Upper lobe of left lung (tissue), 6 donors: ENCODE data around the gene RPS24. TPM values are rescaled to one million over a fixed set of nuclear protein-coding genes. Genes with fewer than 3 reads are reported as not detected.

Source experiments
- ATAC-seq, 2 donors: fragments of 200-7000 bp; cut with Tn5 transposase; one replicate each; pipeline ENCODE4 v1.9.1; 2022; ENCODE audit warnings: mild to moderate bottlenecking in 2 of 2, moderate library complexity in 2 of 2; ENCODE audit not compliant: low FRiP score in 2 of 2
- DNase-seq, 2 donors: peaks; one replicate each; pipeline ENCODE4 v3.0.0-alpha.2; 2019 to 2020
- H3K27ac ChIP-seq, 4 donors: fragments of 200-600 bp; sonication (generic); one replicate each; pipeline ENCODE4 v1.5.1; 2016 to 2019
- H3K27me3 ChIP-seq, 4 donors: fragments of 200-600 bp; sonication (generic); one replicate each; pipeline ENCODE4 v1.5.1; 2017 to 2019
- H3K36me3 ChIP-seq, 4 donors: fragments of 200-600 bp; sonication (generic); one replicate each; pipeline ENCODE4 v1.5.1; 2016 to 2019
- H3K4me1 ChIP-seq, 4 donors: fragments of 200-600 bp; sonication (generic); one replicate each; pipeline ENCODE4 v1.5.1; 2018 to 2019
- H3K4me3 ChIP-seq, 4 donors: fragments of 200-600 bp; sonication (generic); one replicate each; pipeline ENCODE4 v1.5.1; 2017 to 2019; ENCODE audit warnings: mild to moderate bottlenecking in 2 of 4, moderate library complexity in 1 of 4
- H3K9me3 ChIP-seq, 4 donors: fragments of 200-600 bp; sonication (generic); one replicate each; pipeline ENCODE4 v1.5.1; 2018 to 2019
- CTCF ChIP-seq, 6 experiments: fragments of 450-650 bp in 4 of 6; fragments of 200-600 bp in 2 of 6; sonication (generic) in 2 of 6; IDR thresholded peaks; one replicate each; pipeline ENCODE4 v1.5.1; 2016 to 2019; ENCODE audit warnings: antibody characterized with exemption in 6 of 6
- EP300 ChIP-seq, 4 donors: sonication (generic); formaldehyde crosslinking; IDR thresholded peaks; one replicate each; pipeline ENCODE4 v1.5.1; 2017; ENCODE audit warnings: antibody characterized with exemption in 4 of 4, control low read depth in 2 of 4
- POLR2A ChIP-seq, 4 donors: fragments of 450-650 bp; IDR thresholded peaks; one replicate each; pipeline ENCODE4 v1.5.1; 2016 to 2017; ENCODE audit warnings: antibody characterized with exemption in 4 of 4, mild to moderate bottlenecking in 2 of 4
- POLR2AphosphoS5 ChIP-seq, 2 donors: sonication (generic); formaldehyde crosslinking; IDR thresholded peaks; one replicate each; pipeline ENCODE4 v1.5.1; 2017; ENCODE audit warnings: antibody characterized with exemption in 2 of 2
- WGBS, 2 donors: methylation state at CpG; one replicate each; pipeline ENCODE4 v1.1.5; 2017 to 2018; 5-methylcytosine and 5-hydroxymethylcytosine counted together
- total RNA-seq, 6 donors: library from RNA; depleted of rRNA in 4 of 6; stranded (reverse); fragments of >200 nt in 4 of 6; gene quantifications; one replicate each; pipeline versions ENCODE4 v1.1.0 to v1.2.1, GENCODE V29; 2016 to 2021
- donor health status: DM: no; HTN: no; CAD: no; lungs with moderate emphysema.
- donor health status: DM: no; HTN: yes; CAD: no; lungs with severe emphysema.

RPS24 gene
- total RNA-seq, 6 donors from 2014 or later = 960 to 2,499 (median 1,242) TPM

- peaks cover 39 to 100% (median 89%) of the 10 kb centered on the region in 4 donors for H3K36me3 ChIP-seq
- no peaks in the 10 kb centered on the region for H3K9me3 ChIP-seq
- H3K27me3 ChIP-seq = no peaks in the 10 kb centered on the region
- WGBS, 2 donors = 89 to 97% methylated on average over 5 of the region's 5 CpGs
- no peak for DNase-seq
- H3K4me3 ChIP-seq = no peak overlapping the region
- H3K4me1 ChIP-seq = no peaks in the 10 kb centered on the region
- TF ChIP-seq POLR2AphosphoS5 (IDR thresholded peaks at IDR 0.05) (no peak), POLR2A (IDR thresholded peaks at IDR 0.05) (no peak), CTCF (IDR thresholded peaks at IDR 0.05) (no peak)
- H3K27ac ChIP-seq = no peak overlapping the region
- ATAC-seq = no peak
These were observed 18.1 kb upstream of the RPS24 start for GRCh38 chr10:78015546-78015945.

- ATAC-seq = no peak
- H3K27me3 ChIP-seq = no peaks in the 10 kb centered on the region
These were observed 15.8 kb upstream of the RPS24 start for GRCh38 chr10:78017856-78018255.

GRCh38 chr10:78019264-78019663, 14.4 kb upstream of the RPS24 start:
- H3K27me3 ChIP-seq = no peaks in the 10 kb centered on the region
- H3K9me3 ChIP-seq = no peaks in the 10 kb centered on the region
- H3K36me3 ChIP-seq = peaks cover 49 to 100% (median 92%) of the 10 kb centered on the region in 4 donors
- H3K4me3 ChIP-seq = no peak overlapping the region
- TF ChIP-seq POLR2AphosphoS5 (IDR thresholded peaks at IDR 0.05) (no peak), POLR2A (IDR thresholded peaks at IDR 0.05) (no peak), EP300 (IDR thresholded peaks at IDR 0.05) (no peak), CTCF (IDR thresholded peaks at IDR 0.05) (no peak)
- H3K4me1 ChIP-seq = no peaks in the 10 kb centered on the region
- DNase-seq (no peak), ATAC-seq (no peak)
- WGBS, 2 donors = 91 to 93% methylated on average over 3 of the region's 3 CpGs
- H3K27ac ChIP-seq = no peak overlapping the region

More at GRCh38 chr10:78017856-78018255, 15.8 kb upstream of the RPS24 start:
- Histone ChIP-seq H3K36me3 (peaks cover 53 to 100% (median 89%) of the 10 kb centered on the region in 4 donors), H3K9me3 (no peaks in the 10 kb centered on the region), H3K4me1 (no peaks in the 10 kb centered on the region), H3K27ac (no peak overlapping the region), H3K4me3 (no peak overlapping the region)
- 76 to 95% methylated on average over 5 of the region's 5 CpGs for WGBS, 2 donors
- DNase-seq = no peak
- TF ChIP-seq POLR2AphosphoS5 (IDR thresholded peaks at IDR 0.05) (no peak), CTCF (IDR thresholded peaks at IDR 0.05) (no peak), EP300 (IDR thresholded peaks at IDR 0.05) (no peak), POLR2A (IDR thresholded peaks at IDR 0.05) (no peak)

GRCh38 chr10:78021201-78021600, 12.5 kb upstream of the RPS24 start:
- no peaks in the 10 kb centered on the region for H3K4me1 ChIP-seq
- no peak overlapping the region for H3K27ac ChIP-seq
- H3K36me3 ChIP-seq = peaks cover 64 to 98% (median 93%) of the 10 kb centered on the region in 4 donors
- H3K27me3 ChIP-seq = no peaks in the 10 kb centered on the region
- ATAC-seq = no peak
- TF ChIP-seq EP300 (IDR thresholded peaks at IDR 0.05) (no peak), POLR2A (IDR thresholded peaks at IDR 0.05) (no peak), POLR2AphosphoS5 (IDR thresholded peaks at IDR 0.05) (no peak), CTCF (IDR thresholded peaks at IDR 0.05) (no peak)
- WGBS, 2 donors = 87 to 90% methylated on average over 2 of the region's 2 CpGs
- DNase-seq = no peak
- no peak overlapping the region for H3K4me3 ChIP-seq
- H3K9me3 ChIP-seq = no peaks in the 10 kb centered on the region

GRCh38 chr10:78023741-78024140, 9.9 kb upstream of the RPS24 start:
- ATAC-seq (no peak), DNase-seq (no peak)
- H3K9me3 ChIP-seq = no peaks in the 10 kb centered on the region
- TF ChIP-seq POLR2AphosphoS5 (IDR thresholded peaks at IDR 0.05) = no peak
- no peak for TF ChIP-seq CTCF (IDR thresholded peaks at IDR 0.05)
- no peak for TF ChIP-seq EP300 (IDR thresholded peaks at IDR 0.05)
- no peak for TF ChIP-seq POLR2A (IDR thresholded peaks at IDR 0.05)
- H3K4me3 ChIP-seq = no peak overlapping the region
- H3K27ac ChIP-seq = no peak overlapping the region
- no peaks in the 10 kb centered on the region for H3K27me3 ChIP-seq
- peaks cover 11 to 15% (median 12%) of the 10 kb centered on the region in 4 donors for H3K4me1 ChIP-seq
- 92% methylated on average over 3 of the region's 3 CpGs for WGBS, 2 donors
- peaks cover 46 to 73% (median 70%) of the 10 kb centered on the region in 4 donors for H3K36me3 ChIP-seq
